Small intestine (tissue), 7 donors: ENCODE data around the gene HSPB7. TPM values are rescaled to one million over a fixed set of nuclear protein-coding genes. Genes with fewer than 3 reads are reported as not detected.

ENCODE experiments used
- DNase-seq, 2 donors: peaks; one replicate each; pipeline versions ENCODE4 v3.0.0 to v3.0.0-alpha.2; 2013
- FAIRE-seq: peaks from 2 replicates; lab custom pipeline; 2012; peaks lifted over from hg19 to GRCh38; lab: Jason Lieb, UNC
- H3K27ac ChIP-seq, 3 donors: one replicate each; pipeline ENCODE4 v1.5.1; 2013; ENCODE audit warnings: low read length in 2 of 3, mild to moderate bottlenecking in 2 of 3, control low read depth in 1 of 3, inconsistent platforms in 1 of 3, low read depth in 1 of 3, moderate library complexity in 1 of 3
- H3K27me3 ChIP-seq, 3 donors: one replicate each; pipeline ENCODE4 v1.6.1; 2013; ENCODE audit warnings: low read length in 3 of 3, inconsistent platforms in 1 of 3; ENCODE audit not compliant: control insufficient read depth in 3 of 3, insufficient read depth in 3 of 3
- H3K36me3 ChIP-seq, 3 donors: one replicate each; pipeline ENCODE4 v1.6.1; 2013; ENCODE audit warnings: low read length in 3 of 3, inconsistent platforms in 1 of 3, low read depth in 1 of 3, mild to moderate bottlenecking in 1 of 3, moderate library complexity in 1 of 3; ENCODE audit not compliant: control insufficient read depth in 3 of 3, insufficient read depth in 2 of 3
- H3K4me1 ChIP-seq, 3 donors: one replicate each; pipeline ENCODE4 v1.6.1; 2013; ENCODE audit warnings: low read length in 2 of 3, inconsistent platforms in 1 of 3, low read depth in 1 of 3, mild to moderate bottlenecking in 1 of 3, moderate library complexity in 1 of 3; ENCODE audit not compliant: control insufficient read depth in 3 of 3, insufficient read depth in 2 of 3
- H3K4me3 ChIP-seq, 3 donors: one replicate each; pipeline ENCODE4 v1.5.1; 2013; ENCODE audit warnings: low read length in 3 of 3, control low read depth in 1 of 3, inconsistent platforms in 1 of 3, low read depth in 1 of 3, mild to moderate bottlenecking in 1 of 3, moderate library complexity in 1 of 3
- H3K9me3 ChIP-seq, 2 donors: one replicate each; pipeline ENCODE4 v1.6.1; 2013; ENCODE audit warnings: low read depth in 1 of 2, low read length in 1 of 2; ENCODE audit not compliant: control insufficient read depth in 2 of 2, insufficient read depth in 1 of 2
- WGBS, 3 donors: extraction: QIAGEN DNeasy Blood & Tissue Kit; methylation state at CpG; one replicate each; pipeline ENCODE4 v1.1.7; 2013; 5-methylcytosine and 5-hydroxymethylcytosine counted together
- polyA plus RNA-seq, 4 donors: library from polyadenylated mRNA; stranded (reverse) in 3 of 4; unstranded in 1 of 4; fragments of 200-250 nt in 3 of 4; fragments of 120-200 nt in 1 of 4; gene quantifications; one replicate each; pipeline versions ENCODE4 v1.2.1 to v1.2.3, GENCODE V29; 2013
- donor health status: healthy with polysubstance abuse.
- donor health status: control.
- donor health status: control.
- donor health status: Bipolar disorder and iron deficiency.
- donor health status: healthy.

The HSPB7 gene
- polyA plus RNA-seq, 4 donors: 1.1 to 63.5 (median 14.1) TPM

- peak overlapping the region in 1 of 3 donors; percentile 32 for H3K4me3 ChIP-seq
- H3K9me3 ChIP-seq: no peaks in the 10 kb centered on the region
- peaks cover 0 to 41% (median 0%) of the 10 kb centered on the region in 3 donors for H3K4me1 ChIP-seq
- H3K27ac ChIP-seq: peak overlapping the region in 1 of 3 donors; percentile 86
- 82 to 87% (median 84%) methylated on average over 5 to 10 of the region's 10 CpGs for WGBS, 3 donors
- no peak for DNase-seq
- no peak for FAIRE-seq
- H3K36me3 ChIP-seq: no peaks in the 10 kb centered on the region
- H3K27me3 ChIP-seq: no peaks in the 10 kb centered on the region
Observed at GRCh38 chr1:16017076-16017460, 775 bp downstream of the HSPB7 start.

- FAIRE-seq: no peak
- H3K4me3 ChIP-seq: no peak overlapping the region
- H3K9me3 ChIP-seq: no peaks in the 10 kb centered on the region
- no peaks in the 10 kb centered on the region for H3K36me3 ChIP-seq
- H3K4me1 ChIP-seq: peaks cover 0 to 33% (median 0%) of the 10 kb centered on the region in 3 donors
- 57 to 76% (median 64%) methylated on average over 21 to 23 of the region's 23 CpGs for WGBS, 3 donors
- no peaks in the 10 kb centered on the region for H3K27me3 ChIP-seq
- peak overlapping the region in 2 of 3 donors; percentile 16 to 17 for H3K27ac ChIP-seq
- DNase-seq: no peak
Observed at GRCh38 chr1:16015960-16016901, 1.6 kb downstream of the HSPB7 start.

- Histone ChIP-seq H3K4me1 (peaks cover 0 to 33% (median 0%) of the 10 kb centered on the region in 3 donors), H3K4me3 (no peak overlapping the region), H3K27me3 (no peaks in the 10 kb centered on the region), H3K27ac (no peak overlapping the region), H3K36me3 (no peaks in the 10 kb centered on the region), H3K9me3 (no peaks in the 10 kb centered on the region)
- DNase-seq (no peak), FAIRE-seq (no peak)
- WGBS, 3 donors: 82 to 93% (median 90%) methylated on average over 22 to 25 of the region's 25 CpGs
Observed at GRCh38 chr1:16015491-16015890, 2.4 kb downstream of the HSPB7 start.

- Histone ChIP-seq H3K4me1 (peaks cover 0 to 33% (median 0%) of the 10 kb centered on the region in 3 donors), H3K4me3 (no peak overlapping the region)
- WGBS, 3 donors: 53 to 66% (median 61%) methylated on average over 17 of the region's 17 CpGs
Observed at GRCh38 chr1:16014509-16015482, 3.0 kb downstream of the HSPB7 start.

GRCh38 chr1:16013908-16014258, 4.0 kb downstream of the HSPB7 start:
- no peaks in the 10 kb centered on the region for H3K27me3 ChIP-seq
- no peak overlapping the region for H3K4me3 ChIP-seq
- DNase-seq (no peak), FAIRE-seq (no peak)
- 34 to 62% (median 58%) methylated on average over 4 of the region's 4 CpGs for WGBS, 3 donors
- H3K4me1 ChIP-seq: peaks cover 0 to 32% (median 0%) of the 10 kb centered on the region in 3 donors
- peak overlapping the region in 2 of 3 donors; percentile 52 to 53 for H3K27ac ChIP-seq
- H3K36me3 ChIP-seq: no peaks in the 10 kb centered on the region
- no peaks in the 10 kb centered on the region for H3K9me3 ChIP-seq

More at GRCh38 chr1:16014509-16015482, 3.0 kb downstream of the HSPB7 start:
- Histone ChIP-seq H3K36me3 (no peaks in the 10 kb centered on the region), H3K9me3 (no peaks in the 10 kb centered on the region), H3K27me3 (no peaks in the 10 kb centered on the region), H3K27ac (peak overlapping the region in 1 of 3 donors; percentile 52)
- peak in 1 of 2 donors; percentile 50 for DNase-seq
- FAIRE-seq: no peak

- H3K4me1 ChIP-seq: peaks cover 0 to 26% (median 0%) of the 10 kb centered on the region in 3 donors
- H3K9me3 ChIP-seq: no peaks in the 10 kb centered on the region
- H3K27me3 ChIP-seq: no peaks in the 10 kb centered on the region
- FAIRE-seq (no peak), DNase-seq (peak; percentile 27 to 65)
- H3K4me3 ChIP-seq: peak overlapping the region in 2 of 3 donors; percentile 31 to 40
- 13 to 24% (median 20%) methylated on average over 24 to 28 of the region's 28 CpGs for WGBS, 3 donors
- H3K36me3 ChIP-seq: no peaks in the 10 kb centered on the region
- peak overlapping the region in 2 of 3 donors; percentile 52 to 53 for H3K27ac ChIP-seq
Observed at GRCh38 chr1:16013220-16013907, 4.5 kb downstream of the HSPB7 start.

GRCh38 chr1:16012590-16013219, 5.1 kb downstream of the HSPB7 start:
- Histone ChIP-seq H3K27ac (peak overlapping the region in 2 of 3 donors; percentile 32 to 47), H3K9me3 (no peaks in the 10 kb centered on the region), H3K27me3 (no peaks in the 10 kb centered on the region), H3K36me3 (no peaks in the 10 kb centered on the region), H3K4me3 (peak overlapping the region in 2 of 3 donors; percentile 31 to 40), H3K4me1 (peaks cover 0 to 23% (median 0%) of the 10 kb centered on the region in 3 donors)
- FAIRE-seq (no peak), DNase-seq (peak; percentile 49 to 74)
- WGBS, 3 donors: 6 to 8% (median 7%) methylated on average over 26 to 36 of the region's 36 CpGs
